Stimulated activated CD4-positive, alpha-beta T cell treated with anti-CD3 and anti-CD28 coated beads, Interleukin-4, amount 100 ng/mL, for 48 hours (primary cell): ENCODE results near the gene TBC1D8.

ENCODE experiments used
- DNase-seq, 2 donors: peaks; one replicate each; pipeline ENCODE4 v3.0.0-alpha.2; 2020; ENCODE audit warnings: low read depth in 2 of 2

The TBC1D8 gene

DNA sequence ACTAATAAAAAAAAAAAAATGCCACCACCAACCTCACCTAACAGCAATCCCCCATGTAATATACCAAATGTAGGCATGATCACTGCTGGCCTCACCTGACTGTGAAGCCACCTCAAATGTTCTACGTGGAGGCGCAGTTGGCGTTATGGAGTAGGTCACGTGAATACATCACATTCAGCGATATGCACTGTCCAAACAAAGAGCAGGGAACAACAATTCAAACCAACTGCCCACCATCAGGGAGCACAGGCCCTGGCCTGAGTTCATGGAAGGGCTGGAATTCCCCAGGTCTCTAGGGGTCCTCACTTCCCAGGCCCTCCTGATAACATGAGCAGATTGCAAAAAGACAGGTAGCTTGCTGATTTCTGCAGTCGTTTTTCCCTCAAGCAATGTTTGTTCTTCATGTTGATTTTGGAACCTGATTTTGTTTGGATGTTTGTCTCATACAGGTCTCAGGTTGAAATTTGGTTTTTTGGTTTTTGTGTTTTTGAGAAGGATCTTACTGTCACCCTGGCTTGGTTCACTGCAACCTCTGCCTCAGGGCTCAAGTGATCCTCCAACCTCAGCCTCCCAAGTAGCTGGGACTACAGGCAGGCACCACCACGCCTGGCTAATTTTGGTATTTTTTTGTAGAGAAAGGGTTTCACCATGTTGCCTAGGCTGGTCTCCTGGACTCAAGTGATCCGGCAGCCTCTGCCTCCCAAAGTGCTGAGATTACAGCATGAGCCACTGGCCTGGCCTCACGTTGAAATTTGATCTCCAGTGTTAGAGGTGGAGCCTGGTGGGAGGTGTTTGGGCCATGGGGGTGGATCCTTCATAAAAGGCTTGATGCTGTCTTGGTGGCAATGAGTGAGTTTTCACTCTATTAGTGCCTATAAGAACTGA, 15.5 kb downstream of the TBC1D8 start:
- DNase-seq = no peak

DNA sequence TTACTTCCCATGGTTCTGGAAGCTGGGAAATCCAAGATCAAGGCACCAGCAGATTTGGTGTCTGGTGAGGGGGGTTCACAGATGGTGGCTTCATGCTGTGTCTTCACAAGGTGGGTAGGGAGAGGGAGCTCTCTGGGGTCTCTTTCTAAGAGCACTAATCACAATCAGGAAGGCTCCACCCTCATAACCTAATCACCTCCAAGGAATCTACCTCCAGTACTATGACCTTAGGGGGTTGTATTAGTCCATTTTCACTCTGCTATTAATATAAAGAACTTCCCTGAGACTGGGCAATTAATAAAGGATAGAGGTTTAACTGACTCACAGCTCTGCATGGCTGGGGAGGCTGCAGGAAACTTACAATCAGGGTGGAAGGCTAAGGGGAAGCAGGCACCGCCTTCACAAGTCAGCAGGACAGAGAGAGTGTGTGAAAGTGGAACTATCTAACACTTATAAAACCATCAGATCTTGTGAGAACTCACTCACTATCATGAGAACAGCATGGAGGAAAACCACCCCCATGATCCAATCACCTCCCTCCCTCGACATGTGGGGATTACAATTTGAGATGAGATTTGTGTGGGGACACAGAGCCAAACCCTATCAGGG, 17.6 kb downstream of the TBC1D8 start:
- no peak for DNase-seq

DNA sequence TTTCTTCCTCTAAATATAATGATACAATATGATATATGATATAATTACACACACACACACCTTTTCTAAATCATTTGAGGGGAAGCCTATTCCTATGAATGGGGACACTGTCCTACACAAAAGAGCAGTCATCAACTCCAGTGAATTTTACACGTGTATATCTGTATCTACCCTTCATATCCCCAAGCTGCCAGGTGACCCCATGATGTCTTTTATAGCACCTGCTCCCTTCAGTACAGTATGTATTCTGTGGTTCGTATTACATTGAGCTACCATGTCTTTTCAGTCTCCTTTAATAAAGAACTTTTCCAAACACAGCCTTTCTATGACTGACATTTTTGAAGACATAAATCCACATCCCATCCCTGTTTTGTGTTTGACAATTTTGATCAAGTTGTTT, 19.0 kb downstream of the TBC1D8 start:
- no peak for DNase-seq

DNA sequence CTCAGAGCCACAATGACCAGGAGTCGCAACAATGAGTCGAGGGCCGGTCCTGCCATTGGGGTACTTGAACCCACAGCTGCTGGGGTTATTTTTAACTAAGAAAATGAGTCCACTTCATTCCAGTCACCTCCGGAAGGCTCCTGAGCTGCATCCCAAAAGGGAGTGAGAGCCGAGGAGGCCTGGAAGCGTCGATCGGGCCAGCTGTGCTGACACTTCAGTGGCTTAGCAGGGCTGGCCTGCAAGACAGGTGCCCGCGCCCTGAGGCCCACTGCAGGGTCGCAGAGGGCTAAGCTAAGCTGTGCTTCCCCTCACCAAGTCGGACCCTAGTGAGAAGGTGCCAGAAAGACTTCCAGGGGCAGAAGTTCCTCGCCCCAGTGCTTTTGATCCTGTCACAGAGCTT, 21.1 kb downstream of the TBC1D8 start:
- no peak for DNase-seq

DNA sequence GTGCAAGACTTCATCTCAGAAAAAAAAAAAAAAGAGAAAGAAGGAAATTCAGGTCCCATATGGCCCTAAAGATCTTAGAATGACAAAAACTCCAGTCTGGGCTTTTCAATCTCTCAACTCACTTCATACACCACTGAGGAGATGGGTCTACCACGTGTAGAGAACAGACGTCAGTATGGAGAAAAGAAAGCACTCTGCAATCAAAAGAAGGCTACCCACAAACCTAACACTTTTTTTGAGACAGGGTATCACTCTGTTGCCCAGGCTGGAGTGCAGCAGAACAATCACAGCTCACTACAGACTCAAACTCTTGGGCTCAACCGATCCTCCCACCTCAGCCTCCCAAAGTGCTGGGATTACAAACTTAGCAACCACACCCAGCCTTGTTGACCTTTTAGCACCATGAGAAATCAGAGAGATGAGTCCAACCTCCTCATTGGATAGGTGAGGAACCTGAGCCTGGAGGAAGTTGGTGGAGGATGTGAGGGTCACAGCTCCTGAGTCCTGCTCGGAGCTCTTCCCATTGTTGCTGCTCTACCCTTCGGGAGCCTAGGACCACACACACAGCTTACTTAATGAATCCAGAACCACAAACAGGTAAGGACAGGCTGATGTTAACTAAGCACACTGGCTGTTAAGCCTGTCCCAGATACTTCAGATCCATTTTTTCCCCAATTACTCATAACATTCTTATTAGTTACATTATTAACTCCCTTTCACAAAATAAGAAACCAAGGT, 23.7 kb downstream of the TBC1D8 start:
- no peak for DNase-seq

DNA sequence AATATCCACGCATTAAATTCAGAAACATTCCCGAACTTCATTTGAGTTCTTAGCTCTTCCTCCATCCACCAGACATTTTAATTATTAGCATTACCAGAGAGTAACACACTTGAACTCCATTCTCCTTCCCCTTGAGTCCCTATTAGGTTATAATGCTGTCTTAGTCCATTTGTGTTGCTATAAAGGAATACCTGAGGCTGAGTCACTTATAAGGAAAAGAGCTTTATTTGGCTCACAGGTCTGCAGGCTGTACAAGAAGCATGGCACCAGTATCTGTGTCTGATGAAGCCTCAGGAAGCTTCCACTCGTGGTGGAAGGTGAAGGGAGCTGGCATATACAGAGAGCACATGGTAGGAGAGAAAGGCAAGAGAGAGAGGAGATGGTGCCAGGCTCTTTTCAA, 25.4 kb downstream of the TBC1D8 start:
- DNase-seq = no peak

DNA sequence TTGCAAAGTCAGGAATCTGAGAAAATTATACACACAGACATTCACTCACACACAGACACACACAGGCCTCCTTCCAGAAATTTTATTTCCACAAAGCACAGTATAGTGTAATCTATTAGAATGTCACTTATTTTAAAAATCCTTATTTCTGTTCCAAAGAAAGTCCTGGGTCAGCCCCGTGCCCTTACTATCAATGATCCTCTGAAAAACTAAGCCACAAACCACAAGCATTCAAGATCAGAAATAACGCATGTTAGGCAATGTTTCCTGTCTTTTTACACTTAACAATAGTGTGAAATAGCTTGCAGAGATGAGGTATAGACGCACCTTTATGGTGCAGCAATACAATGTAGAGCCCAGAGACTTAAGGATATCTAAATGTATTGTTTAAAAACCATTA, 25.8 kb downstream of the TBC1D8 start:
- no peak for DNase-seq

DNA sequence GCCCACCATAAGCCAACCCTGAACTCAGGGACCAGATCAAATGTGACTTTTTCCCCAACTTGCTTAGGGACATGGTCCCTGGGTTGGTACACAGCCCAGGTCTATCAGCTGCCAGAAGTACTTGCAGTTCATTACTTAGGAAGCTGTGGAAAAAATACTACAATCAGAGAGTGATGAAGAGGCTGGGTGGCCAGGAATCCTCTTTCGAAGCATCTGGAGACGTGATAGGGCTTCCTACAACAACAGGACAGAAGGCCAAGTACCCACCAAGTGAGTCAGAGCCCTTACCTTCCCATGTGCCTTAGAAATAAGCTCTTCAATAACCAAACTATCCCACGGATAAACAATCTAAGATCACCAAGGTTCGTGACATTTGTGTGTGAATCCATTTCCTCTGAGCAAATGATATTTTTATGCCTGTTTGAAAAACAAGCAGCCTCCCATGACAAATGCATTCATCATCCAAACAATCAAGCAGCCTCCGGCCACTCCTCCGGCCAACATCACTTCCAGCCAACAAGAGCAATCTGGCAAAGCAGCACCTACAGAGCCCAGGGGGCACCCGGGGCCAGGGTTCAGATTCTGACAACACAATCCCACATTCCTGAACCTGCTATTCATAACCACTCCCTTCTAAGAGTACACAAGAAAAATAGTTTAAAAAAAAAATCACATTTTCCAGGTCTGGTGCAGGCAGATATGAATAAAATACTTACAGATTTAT, 26.4 kb downstream of the TBC1D8 start:
- DNase-seq = no peak

DNA sequence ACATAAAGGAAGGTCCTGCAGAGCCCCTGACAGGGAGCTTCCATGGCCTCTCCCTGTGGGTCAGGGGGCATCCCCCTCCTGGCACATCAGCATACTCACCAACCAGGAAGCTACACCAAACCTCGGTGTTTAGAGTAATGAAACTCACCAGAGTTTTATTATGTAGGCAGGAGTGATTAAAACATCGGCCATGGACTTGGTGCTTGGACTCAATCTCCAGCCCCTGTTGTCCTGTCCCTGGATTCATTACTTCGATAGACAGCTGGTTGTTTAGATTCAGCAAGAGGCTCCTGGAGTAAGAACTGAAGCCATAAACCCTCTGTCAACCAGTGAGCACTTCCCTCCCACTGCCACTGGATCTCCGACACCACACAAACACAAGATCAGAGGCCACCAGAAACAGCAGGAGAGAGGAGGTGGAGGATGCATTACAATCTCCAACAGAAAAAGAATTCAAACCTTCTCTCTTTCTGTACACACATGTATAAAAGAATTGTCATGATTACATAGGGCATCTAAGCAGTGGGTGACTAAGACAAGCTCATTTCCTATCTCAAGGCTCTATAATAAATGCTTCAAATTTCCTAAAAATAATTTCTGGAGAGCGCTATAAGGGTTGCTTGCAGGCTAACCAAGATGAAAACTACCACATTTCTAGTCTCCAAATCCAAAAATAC, 27.2 kb downstream of the TBC1D8 start:
- DNase-seq = no peak

DNA sequence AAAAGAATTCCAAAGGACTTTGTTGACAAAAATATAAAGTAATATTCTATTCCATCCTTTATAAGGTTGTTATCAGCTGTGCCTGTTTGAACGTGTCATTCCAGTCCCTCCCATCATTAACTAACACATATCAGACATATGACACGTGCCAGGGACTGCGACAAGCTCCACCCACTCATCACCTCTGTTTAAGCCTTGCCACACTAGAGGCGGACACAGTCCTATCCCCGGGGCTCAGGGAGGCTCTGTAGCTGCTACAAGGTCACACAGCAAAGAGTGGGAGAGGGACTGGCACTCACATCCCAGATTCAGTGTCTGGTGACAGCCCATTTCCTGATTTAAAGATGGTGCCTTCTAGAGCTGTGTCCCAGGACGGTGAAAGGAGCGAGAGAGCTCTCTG, 30.0 kb downstream of the TBC1D8 start:
- no peak for DNase-seq

DNA sequence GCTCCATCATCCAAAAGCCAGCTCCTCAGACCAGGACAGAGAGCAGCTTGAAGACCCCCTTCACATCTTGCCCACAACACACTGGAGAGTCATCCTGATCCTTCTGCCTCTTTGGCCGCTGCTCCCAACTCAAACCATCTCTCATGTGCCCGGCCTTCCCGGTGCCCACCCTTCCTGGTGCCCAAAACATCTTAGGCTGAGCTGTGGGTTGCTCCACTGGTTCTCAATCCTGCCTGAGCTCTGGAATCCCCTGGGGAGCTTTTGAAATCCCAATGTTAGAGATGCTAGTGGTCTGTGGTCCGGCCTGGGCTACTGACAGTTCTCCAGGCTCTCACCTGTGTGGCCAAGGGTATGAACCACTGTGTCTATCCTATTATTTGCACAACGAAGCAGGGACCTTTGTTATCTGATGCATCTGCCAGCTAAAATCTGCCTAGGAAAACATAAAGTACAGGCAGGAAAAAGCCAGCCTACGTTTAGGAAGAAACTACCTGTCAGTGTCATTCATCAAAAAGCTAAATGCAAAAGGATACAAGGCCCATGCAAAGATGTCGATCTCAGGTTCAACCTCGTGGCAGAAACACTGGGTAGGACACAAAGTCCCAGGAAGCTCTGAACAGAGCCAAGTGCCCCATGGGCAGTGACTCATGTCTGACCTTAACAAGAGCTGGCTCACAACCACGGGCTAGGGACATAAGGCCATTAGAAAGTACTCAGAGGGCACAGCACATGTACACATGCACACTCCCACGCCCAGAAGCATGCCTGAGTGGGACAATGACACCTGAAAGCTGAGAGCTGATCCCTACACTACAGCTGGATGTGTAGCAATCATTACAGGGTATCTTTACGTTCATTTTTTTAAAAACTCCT, 30.8 kb downstream of the TBC1D8 start:
- DNase-seq = no peak

DNA sequence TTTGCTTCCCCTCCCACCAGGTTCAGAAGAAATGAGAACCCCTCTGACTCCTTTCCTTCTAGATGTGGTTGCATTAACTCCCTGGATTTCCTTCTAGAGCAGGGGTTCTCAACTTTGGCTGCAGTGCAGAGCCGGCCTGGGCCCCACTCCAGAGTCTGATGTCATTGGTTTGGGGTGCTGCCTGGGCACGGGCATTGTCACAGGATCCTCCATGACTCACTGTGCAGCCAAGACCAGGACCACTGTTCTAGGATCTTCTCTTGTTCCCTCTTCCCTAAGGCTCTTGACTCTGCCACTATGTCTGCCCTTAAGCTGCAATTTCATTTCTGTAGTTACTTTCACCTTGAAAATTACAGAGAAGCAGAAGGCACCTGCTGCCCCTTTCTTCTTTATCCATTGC, 31.8 kb downstream of the TBC1D8 start:
- DNase-seq = no peak

DNA sequence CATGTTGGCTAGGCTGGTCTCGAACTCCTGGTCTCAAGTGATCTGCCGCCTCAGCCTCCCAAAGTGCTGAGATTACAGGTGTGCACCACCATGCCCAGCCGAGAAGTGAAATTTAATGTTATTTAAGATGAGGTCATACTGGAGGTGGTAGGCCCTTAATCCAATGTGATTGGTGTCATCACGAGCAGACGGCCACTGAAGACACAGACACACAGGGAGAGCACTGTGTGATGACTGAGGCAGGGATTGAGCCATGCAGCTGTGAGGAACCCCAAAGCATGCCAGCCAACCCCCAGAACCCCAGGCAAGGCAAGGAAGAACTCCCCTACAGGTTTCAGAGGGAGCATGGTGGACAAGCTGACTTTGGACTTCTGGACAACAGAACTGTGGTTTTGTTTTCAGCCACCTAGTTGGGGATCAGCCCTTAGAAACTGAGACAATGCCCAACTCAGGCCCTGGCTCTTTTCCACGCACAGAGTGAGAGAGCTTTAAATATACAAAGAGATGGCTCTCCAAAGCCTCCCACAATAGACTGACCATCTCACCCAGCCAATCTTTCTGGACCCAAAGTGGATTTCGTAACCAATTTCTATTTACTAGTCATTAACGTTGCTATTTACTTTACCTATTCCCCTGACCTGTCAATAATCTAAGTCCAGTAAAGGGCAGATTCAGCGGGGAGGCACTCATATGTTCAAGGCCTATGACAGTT, 34.2 kb downstream of the TBC1D8 start:
- DNase-seq = no peak

DNA sequence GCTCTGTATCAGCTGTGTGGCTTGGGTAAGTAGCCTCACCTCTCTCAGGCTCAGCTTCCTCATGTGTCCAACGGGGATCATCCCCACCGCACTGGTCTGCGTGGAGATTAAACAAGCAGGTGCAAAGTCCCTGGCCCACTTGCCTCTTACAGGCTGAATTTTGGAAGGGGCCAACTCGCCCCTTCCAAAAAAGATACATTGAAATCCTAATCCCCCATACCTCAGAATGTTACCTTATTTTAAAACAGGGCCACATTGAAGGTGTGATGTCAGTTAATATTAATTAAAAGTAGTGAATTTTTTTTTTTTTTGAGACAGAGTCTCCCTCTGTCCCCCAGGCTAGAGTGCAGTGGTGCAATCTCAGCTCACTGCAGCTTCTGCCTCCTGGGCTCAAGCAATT, 34.8 kb downstream of the TBC1D8 start:
- no peak for DNase-seq

DNA sequence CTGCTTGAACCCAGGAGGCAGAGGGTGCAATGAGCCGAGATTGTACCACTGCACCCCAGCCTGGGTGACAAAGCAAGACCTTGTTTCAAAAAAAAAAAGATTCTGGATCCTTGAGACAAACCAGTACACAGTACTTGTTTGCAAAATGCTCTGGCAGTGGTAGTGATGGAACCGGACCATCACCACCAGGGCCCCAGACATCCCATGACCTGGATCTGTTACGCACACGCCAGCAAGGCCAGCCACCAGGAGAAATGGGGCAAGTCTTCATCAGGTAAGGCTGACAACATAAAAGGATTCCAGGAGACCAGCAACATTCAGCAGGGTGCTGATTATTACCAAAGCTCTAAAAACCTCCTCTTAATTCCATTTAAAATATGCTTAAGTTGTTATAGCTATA, 35.5 kb downstream of the TBC1D8 start:
- DNase-seq = no peak

DNA sequence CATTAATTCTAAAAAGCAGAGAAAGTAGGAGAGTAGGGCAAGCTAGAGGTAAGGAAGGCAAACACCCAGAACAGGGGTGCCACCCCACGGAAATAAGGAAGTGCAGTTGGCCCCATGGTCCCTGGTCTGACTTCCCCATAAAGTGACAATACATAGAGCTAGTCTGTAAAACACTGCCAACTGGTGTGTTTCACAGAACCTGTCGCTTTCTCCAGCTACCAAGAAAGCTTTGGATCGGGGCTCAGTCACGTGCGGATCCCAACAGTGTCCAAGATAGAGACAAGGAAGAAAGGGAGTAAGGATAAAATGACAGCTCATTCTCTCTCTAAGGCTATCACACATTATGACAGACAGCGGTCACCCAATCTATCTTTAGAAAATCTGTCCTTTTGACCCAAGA, 36.4 kb downstream of the TBC1D8 start:
- DNase-seq = no peak

DNA sequence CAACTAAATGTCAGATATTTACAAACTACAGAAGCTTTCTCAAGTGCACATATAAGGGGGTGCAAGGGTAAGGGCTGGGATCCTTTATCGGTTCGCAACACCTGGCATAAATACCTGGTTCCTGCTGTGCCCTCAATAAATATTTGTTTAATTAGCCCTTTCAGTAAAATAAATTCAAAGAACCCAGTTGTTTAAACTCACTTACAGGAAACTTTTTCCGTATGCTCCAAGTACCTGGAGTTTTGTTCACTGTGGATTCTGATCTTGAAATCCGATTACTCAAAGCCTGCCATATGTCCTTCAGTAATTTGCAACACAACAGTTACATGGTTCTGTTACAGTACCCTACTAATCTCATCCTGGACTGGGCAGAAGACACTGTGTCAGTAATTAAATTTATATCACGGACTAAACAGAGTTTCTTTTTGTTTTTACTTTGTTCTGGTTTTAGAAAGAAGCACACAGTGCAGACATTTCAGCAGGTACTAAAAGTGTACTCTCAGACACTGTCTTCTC, 36.9 kb downstream of the TBC1D8 start:
- DNase-seq = no peak

DNA sequence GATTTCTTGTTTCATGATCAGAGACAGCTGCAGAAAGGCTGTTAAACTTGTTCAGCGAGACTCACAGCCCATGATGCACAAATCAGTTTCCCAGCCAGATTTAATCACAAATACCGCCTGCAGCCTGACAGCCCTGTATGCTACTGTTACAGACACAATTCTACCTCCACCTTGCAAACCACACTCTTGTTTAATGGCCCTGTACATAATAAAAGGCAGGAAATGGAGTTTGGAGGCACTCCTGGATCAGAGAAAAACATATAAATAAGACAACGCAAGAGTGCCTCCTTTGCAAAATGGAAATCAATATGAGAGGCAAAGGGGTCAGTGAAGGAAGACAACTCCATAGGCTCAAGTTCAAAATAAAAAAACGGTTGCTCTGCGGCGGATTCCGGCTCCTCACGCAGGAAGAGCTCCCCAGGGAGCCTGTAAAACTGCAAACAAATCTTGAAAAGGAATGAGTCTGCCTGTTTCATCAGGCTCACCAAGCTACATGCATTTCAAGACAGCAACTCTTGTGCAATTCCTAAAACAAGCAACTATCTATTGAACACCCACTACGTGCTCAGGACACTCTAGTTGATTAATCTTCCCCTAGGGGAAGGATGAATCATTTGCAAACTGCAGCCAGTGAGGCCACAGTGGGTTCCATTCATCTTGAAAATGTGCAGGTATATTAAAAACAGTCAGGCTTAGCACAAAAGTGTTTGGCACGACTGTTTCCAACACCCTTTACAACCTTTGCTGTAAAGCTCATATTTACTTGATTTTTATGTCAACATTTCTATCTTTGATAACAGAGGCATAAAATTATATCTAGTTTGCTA, 37.5 kb downstream of the TBC1D8 start:
- DNase-seq = no peak

DNA sequence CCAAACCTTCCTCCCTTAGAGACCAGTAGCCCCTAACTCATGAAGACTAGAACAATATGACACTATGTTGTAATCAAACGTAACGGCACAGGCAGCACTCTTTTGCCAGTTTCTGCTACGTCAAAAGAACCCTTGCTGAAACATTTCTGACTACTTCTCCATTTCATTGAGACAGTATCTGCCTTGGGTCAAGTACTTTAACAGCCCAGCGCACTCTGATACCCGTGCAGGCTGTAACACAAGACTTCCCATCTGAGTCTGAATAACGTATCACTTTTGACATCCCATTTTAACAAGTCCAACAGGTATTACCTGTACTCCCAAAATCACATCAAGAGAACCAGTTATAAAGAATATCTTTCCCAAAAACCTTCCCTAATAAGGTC, 38.4 kb downstream of the TBC1D8 start:
- DNase-seq = no peak
